HEK293 (cell line): ENCODE measurements around the gene SEPTIN12.
A peak's percentile ranks its signal among the peaks of the same experiment; 100 is the strongest.

Experiments used
- HOXD13 ChIP-seq: sonication (generic); formaldehyde crosslinking; IDR thresholded peaks from 2 replicates; pipeline ENCODE4 v1.8.0; 2022; ENCODE audit warnings: missing genetic modification reagents, borderline replicate concordance
- PRDM1 ChIP-seq: fragments of 450-650 bp; formaldehyde crosslinking; IDR thresholded peaks from 2 replicates; pipeline ENCODE4; 2016; ENCODE audit warnings: missing biosample characterization, missing genetic modification characterization
- PRDM10 ChIP-seq: fragments of 450-650 bp; formaldehyde crosslinking; IDR thresholded peaks from 2 replicates; pipeline ENCODE4 v1.5.1; 2016; ENCODE audit warnings: missing biosample characterization, missing genetic modification characterization
- PRDM2 ChIP-seq: fragments of 450-650 bp; formaldehyde crosslinking; IDR thresholded peaks from 2 replicates; pipeline ENCODE4 v1.5.1; 2016; ENCODE audit warnings: missing biosample characterization, missing genetic modification characterization, borderline replicate concordance
- SP2 ChIP-seq: fragments of 450-650 bp; formaldehyde crosslinking; IDR thresholded peaks from 2 replicates; pipeline ENCODE4 v1.5.1; 2016; ENCODE audit warnings: missing biosample characterization, missing genetic modification characterization
- TRIM28 ChIP-seq: IDR thresholded peaks from 2 replicates; pipeline ENCODE4 v1.6.1; 2011; ENCODE audit warnings: low read length, control low read depth, borderline replicate concordance
- ZBTB10 ChIP-seq: fragments of 450-650 bp; formaldehyde crosslinking; IDR thresholded peaks from 2 replicates; pipeline ENCODE4 v1.5.1; 2016; ENCODE audit warnings: missing biosample characterization, missing genetic modification characterization
- ZBTB11 ChIP-seq: fragments of 450-650 bp; formaldehyde crosslinking; conservative IDR thresholded peaks from 2 replicates; pipeline ENCODE4 v1.5.1; 2016; ENCODE audit warnings: low read depth, missing biosample characterization, missing genetic modification characterization
- ZBTB6 ChIP-seq: fragments of 450-650 bp; formaldehyde crosslinking; IDR thresholded peaks from 2 replicates; pipeline ENCODE4 v1.5.1; 2017; ENCODE audit warnings: missing biosample characterization, missing genetic modification characterization
- ZBTB8A ChIP-seq: fragments of 450-650 bp; formaldehyde crosslinking; IDR thresholded peaks from 2 replicates; pipeline ENCODE4 v1.5.1; 2016; ENCODE audit warnings: missing biosample characterization, missing genetic modification characterization
- ZIC2 ChIP-seq: fragments of 450-650 bp; formaldehyde crosslinking; IDR thresholded peaks from 2 replicates; pipeline ENCODE4 v1.5.1; 2016; ENCODE audit warnings: missing biosample characterization, missing genetic modification characterization
- ZNF132 ChIP-seq: fragments of 450-650 bp; formaldehyde crosslinking; IDR thresholded peaks from 2 replicates; pipeline ENCODE4 v1.5.1; 2017; ENCODE audit warnings: missing biosample characterization, missing genetic modification characterization, borderline replicate concordance
- ZNF18 ChIP-seq: fragments of 450-650 bp; formaldehyde crosslinking; IDR thresholded peaks from 2 replicates; pipeline ENCODE4 v1.5.1; 2016; ENCODE audit warnings: missing biosample characterization, missing genetic modification characterization
- ZNF544 ChIP-seq: fragments of 450-650 bp; formaldehyde crosslinking; IDR thresholded peaks from 2 replicates; pipeline ENCODE4 v1.5.0; 2017; ENCODE audit warnings: missing biosample characterization, missing genetic modification characterization
- ZNF639 ChIP-seq: fragments of 450-650 bp; formaldehyde crosslinking; IDR thresholded peaks from 2 replicates; pipeline ENCODE4 v1.5.1; 2016; ENCODE audit warnings: missing biosample characterization, missing genetic modification characterization
- ZNF830 ChIP-seq: fragments of 450-650 bp; IDR thresholded peaks from 2 replicates; pipeline ENCODE4 v1.5.0; 2018; ENCODE audit warnings: missing biosample characterization, missing genetic modification characterization, low read depth, mild to moderate bottlenecking, moderate library complexity

Gene SEPTIN12

GRCh38 chr16:4768549-4769305 is 19.4 kb downstream of the SEPTIN12 start (continued):
- TF ChIP-seq ZNF18 (tag by site-specific recombination) (no peak), HOXD13 (no peak), ZNF544 (tag by site-specific recombination) (no peak), ZBTB6 (tag by site-specific recombination) (no peak), PRDM2 (tag by site-specific recombination) (no peak), PRDM10 (tag by site-specific recombination) (peak; percentile 73), TRIM28 (no peak), ZNF830 (tag by site-specific recombination) (no peak), ZNF639 (peak; percentile 42; the same call in 1 of the 2 replicates), ZBTB10 (tag by site-specific recombination) (peak; percentile 72), PRDM1 (tag by site-specific recombination) (no peak), ZBTB11 (tag by site-specific recombination) (peak; percentile 97), ZNF132 (tag by site-specific recombination) (no peak), ZIC2 (peak; percentile 51), ZBTB8A (peak; percentile 53; the same call in 1 of the 2 replicates), SP2 (tag by site-specific recombination) (peak; percentile 86)
